Stomach (tissue), 9 donors: ENCODE results near the gene RASA3. TPM values are rescaled to one million over a fixed set of nuclear protein-coding genes. Genes with fewer than 3 reads are reported as not detected.
A peak's percentile ranks its signal among the peaks of the same experiment; 100 is the strongest.

ENCODE experiments used
- DNase-seq, 2 donors: peaks; one replicate each; pipeline versions ENCODE4 v3.0.0 to v3.0.0-alpha.2; 2013 to 2019
- H3K27ac ChIP-seq, 5 donors: fragments of 200-600 bp in 4 of 5; sonication (generic) in 4 of 5; one replicate each; pipeline ENCODE4 v1.5.1; 2013 to 2019; ENCODE audit warnings: mild to moderate bottlenecking in 1 of 5, moderate library complexity in 1 of 5
- H3K27me3 ChIP-seq, 3 donors: fragments of 200-600 bp; sonication (generic); one replicate each; pipeline ENCODE4 v1.5.1; 2017 to 2019; ENCODE audit warnings: mixed run types in 1 of 3
- H3K36me3 ChIP-seq, 4 donors: fragments of 200-600 bp; sonication (generic); 1 replicate in 3 of 4; 2 replicates in 1 of 4; pipeline ENCODE4 v1.5.1; 2016 to 2019
- H3K4me1 ChIP-seq, 4 donors: fragments of 200-600 bp; sonication (generic); one replicate each; pipeline ENCODE4 v1.5.1; 2016 to 2019
- H3K4me3 ChIP-seq, 4 donors: fragments of 200-600 bp; sonication (generic) in 3 of 4; one replicate each; pipeline ENCODE4 v1.5.1; 2016 to 2019; ENCODE audit warnings: mild to moderate bottlenecking in 1 of 4
- H3K9me3 ChIP-seq, 4 donors: fragments of 200-600 bp; sonication (generic); one replicate each; pipeline ENCODE4 v1.5.1; 2016 to 2019
- EP300 ChIP-seq: sonication (generic); formaldehyde crosslinking; IDR thresholded peaks from one replicate; pipeline ENCODE4 v1.6.1; 2017; ENCODE audit warnings: antibody characterized with exemption
- POLR2A ChIP-seq, 4 donors: fragments of 450-650 bp; IDR thresholded peaks; one replicate each; pipeline ENCODE4 v1.6.1; 2016; ENCODE audit warnings: antibody characterized with exemption in 4 of 4, control low read depth in 2 of 4, mild to moderate bottlenecking in 1 of 4, moderate library complexity in 1 of 4
- POLR2AphosphoS5 ChIP-seq, 3 donors: sonication (generic); formaldehyde crosslinking; IDR thresholded peaks; one replicate each; pipeline ENCODE4 v1.6.1; 2016; ENCODE audit warnings: antibody characterized with exemption in 3 of 3
- WGBS, 5 donors: extraction: QIAGEN DNeasy Blood & Tissue Kit in 3 of 5; methylation state at CpG; one replicate each; pipeline versions ENCODE4 v1.1.5 to v1.1.7; 2013 to 2018; 5-methylcytosine and 5-hydroxymethylcytosine counted together
- intact Hi-C: fragments of 100-400 bp; cut with DNase I; formaldehyde crosslinking; loops from one replicate; pipeline ENCODE4 v1.15.1; 2023; ENCODE audit warnings: low total_unique reads
- polyA plus RNA-seq, 3 donors: library from polyadenylated mRNA; stranded (reverse); fragments of 200-250 nt; gene quantifications; one replicate each; pipeline ENCODE4 v1.2.3, GENCODE V29; 2013
- total RNA-seq, 5 donors: library from RNA; depleted of rRNA; stranded (reverse); fragments of >200 nt; gene quantifications; one replicate each; pipeline versions ENCODE4 v1.1.0 to v1.2.3, GENCODE V29; 2014 to 2016
- TF ChIP-seq, protein P1 (sequence below), 7 experiments: fragments of 450-650 bp in 4 of 7; fragments of 200-600 bp in 3 of 7; sonication (generic) in 3 of 7; IDR thresholded peaks; one replicate each; pipeline ENCODE4 v1.5.1; 2016 to 2019; ENCODE audit warnings: antibody characterized with exemption in 7 of 7, control low read depth in 2 of 7, mild to moderate bottlenecking in 1 of 7
- donor health status: healthy with polysubstance abuse.
- donor health status: Bipolar disorder and iron deficiency.
- donor health status: healthy.

RASA3 gene
- total and polyA plus RNA-seq, 8 donors, result 3.7 to 22.3 (median 7.9) TPM

DNA sequence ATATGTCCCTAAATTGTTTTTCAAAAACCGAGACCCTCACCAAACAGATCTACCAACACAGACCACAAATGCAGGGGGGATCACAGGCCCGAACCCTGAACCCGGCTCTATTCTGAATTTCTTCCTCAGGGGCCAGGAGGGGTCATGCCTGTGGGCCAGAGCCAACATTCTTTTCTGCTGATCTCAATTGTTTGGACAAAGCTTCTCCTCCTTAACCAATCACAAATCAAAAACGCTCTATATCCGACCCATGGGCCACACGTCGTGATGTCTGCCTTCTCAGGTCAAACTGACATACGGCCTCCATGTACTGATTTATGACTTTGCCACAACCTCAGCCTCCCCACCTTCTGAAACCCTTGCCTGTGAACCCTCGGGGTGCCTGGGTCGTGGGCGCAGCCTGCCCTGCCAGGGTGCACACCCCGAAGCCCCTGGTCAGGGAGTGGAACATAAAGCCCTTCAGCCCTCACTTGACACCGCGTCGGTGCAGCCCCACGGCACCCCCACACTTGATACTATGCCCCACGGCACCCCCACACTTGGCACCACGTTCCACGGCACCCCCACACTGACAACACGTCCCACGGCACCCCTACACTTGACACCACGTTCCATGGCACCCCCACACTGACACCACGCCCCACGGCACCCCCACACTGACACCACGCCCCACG lies 100.2 kb downstream of the RASA3 start:
- 65 to 76% (median 72%) methylated on average over 22 to 26 of the region's 26 CpGs for WGBS, 5 donors
- DNase-seq, result peak in 1 of 2 donors; percentile 76
- Histone ChIP-seq H3K27ac (peak overlapping the region in 3 of 5 donors; percentile 25 to 71 (median 53)), H3K27me3 (no peaks in the 10 kb centered on the region), H3K4me3 (no peak overlapping the region), H3K36me3 (peaks cover 0 to 3% (median 0%) of the 10 kb centered on the region in 4 donors), H3K4me1 (peaks cover 19 to 57% (median 35%) of the 10 kb centered on the region in 4 donors), H3K9me3 (no peaks in the 10 kb centered on the region)
- intact Hi-C loops, result no loop called here
- TF ChIP-seq, protein P1, sequence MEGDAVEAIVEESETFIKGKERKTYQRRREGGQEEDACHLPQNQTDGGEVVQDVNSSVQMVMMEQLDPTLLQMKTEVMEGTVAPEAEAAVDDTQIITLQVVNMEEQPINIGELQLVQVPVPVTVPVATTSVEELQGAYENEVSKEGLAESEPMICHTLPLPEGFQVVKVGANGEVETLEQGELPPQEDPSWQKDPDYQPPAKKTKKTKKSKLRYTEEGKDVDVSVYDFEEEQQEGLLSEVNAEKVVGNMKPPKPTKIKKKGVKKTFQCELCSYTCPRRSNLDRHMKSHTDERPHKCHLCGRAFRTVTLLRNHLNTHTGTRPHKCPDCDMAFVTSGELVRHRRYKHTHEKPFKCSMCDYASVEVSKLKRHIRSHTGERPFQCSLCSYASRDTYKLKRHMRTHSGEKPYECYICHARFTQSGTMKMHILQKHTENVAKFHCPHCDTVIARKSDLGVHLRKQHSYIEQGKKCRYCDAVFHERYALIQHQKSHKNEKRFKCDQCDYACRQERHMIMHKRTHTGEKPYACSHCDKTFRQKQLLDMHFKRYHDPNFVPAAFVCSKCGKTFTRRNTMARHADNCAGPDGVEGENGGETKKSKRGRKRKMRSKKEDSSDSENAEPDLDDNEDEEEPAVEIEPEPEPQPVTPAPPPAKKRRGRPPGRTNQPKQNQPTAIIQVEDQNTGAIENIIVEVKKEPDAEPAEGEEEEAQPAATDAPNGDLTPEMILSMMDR (IDR thresholded peaks at IDR 0.05), result no peak
- TF ChIP-seq EP300 (no peak), POLR2A (IDR thresholded peaks at IDR 0.05) (no peak), POLR2AphosphoS5 (IDR thresholded peaks at IDR 0.05) (no peak)

DNA sequence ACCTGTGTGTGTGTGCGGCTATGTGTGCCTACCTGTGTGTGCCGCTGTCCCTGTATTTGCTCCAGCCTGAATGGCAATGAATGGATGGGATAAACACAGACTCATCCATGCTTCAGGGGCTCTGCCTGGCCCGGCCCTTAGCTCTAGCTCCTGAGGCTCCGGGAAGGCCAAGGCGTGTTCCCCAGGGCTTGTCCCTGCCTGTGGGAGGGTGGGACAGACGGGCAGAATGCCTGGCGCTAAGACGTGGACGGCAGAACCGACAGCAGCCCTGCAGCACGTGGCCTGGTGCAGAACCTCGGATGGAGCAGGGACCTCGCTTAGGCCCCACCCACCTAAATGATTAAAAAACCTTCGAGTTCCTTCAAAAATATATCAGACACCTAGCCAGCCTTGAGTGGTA lies 100.8 kb downstream of the RASA3 start:
- Histone ChIP-seq H3K27ac (peak overlapping the region in 3 of 5 donors; percentile 25 to 71 (median 53)), H3K9me3 (no peaks in the 10 kb centered on the region), H3K4me3 (no peak overlapping the region), H3K4me1 (peaks cover 22 to 59% (median 41%) of the 10 kb centered on the region in 4 donors), H3K36me3 (peaks cover 0 to 4% (median 0%) of the 10 kb centered on the region in 4 donors), H3K27me3 (no peaks in the 10 kb centered on the region)
- WGBS, 5 donors, result 60 to 73% (median 72%) methylated on average over 14 of the region's 14 CpGs
- DNase-seq, result no peak
- intact Hi-C loops, result no loop called here
- TF ChIP-seq POLR2A (IDR thresholded peaks at IDR 0.05) (no peak), EP300 (no peak), POLR2AphosphoS5 (IDR thresholded peaks at IDR 0.05) (no peak)
- TF ChIP-seq, protein P1 (IDR thresholded peaks at IDR 0.05), result no peak

DNA sequence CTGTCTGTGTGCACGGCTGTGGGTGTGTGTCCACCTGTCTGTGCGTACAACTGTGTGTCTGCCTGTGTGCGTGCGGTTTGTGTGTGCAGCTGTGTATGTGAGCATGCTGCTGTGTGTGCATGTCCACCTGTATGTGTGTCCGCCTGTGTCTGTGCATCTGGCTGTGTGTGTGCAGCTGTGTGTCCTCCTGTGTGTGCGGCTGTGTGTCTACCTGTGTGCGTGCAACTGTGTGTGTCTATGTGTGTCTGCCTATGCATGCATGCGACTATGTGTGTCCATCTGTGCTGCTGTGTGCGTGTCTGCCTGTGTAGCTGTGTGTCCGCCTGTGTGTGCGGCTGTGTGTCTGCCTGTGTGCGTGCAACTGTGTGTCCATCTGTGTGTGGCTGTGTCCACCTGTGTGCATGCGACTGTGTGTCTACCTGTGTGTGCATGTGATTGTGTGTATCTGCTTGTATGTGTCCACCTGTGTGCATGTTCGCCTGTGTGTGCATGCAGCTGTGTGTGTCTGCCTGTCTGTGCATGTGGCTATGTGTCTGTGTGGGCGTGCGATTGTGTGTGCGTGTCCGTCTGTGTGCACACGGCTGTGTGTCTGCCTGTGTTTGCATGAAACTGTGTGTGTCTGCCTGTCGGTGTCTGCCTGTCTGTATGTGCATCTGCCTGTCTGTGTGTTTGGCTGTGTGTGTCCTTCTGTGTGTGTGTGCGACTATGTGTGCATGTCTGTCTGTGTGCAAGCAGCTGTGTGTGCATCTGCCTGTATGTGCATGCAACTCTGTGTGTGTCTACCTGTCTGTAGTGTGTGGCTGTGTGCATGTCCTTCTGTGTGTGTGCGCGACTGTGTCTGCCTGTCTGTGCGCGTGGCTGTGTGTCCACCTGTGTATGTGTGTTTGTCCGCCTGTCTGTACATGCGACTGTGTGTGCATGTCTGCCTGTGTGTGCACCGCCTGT lies 101.5 kb downstream of the RASA3 start:
- Histone ChIP-seq H3K36me3 (peaks cover 0 to 10% (median 1%) of the 10 kb centered on the region in 4 donors), H3K4me3 (no peak overlapping the region), H3K9me3 (no peaks in the 10 kb centered on the region), H3K4me1 (peaks cover 28 to 59% (median 45%) of the 10 kb centered on the region in 4 donors), H3K27ac (no peak overlapping the region), H3K27me3 (no peaks in the 10 kb centered on the region)
- no peak for TF ChIP-seq POLR2AphosphoS5 (IDR thresholded peaks at IDR 0.05)
- 92 to 97% (median 95%) methylated on average over 23 to 28 of the region's 28 CpGs for WGBS, 5 donors
- DNase-seq, result no peak
- intact Hi-C loops, result no loop called here

DNA sequence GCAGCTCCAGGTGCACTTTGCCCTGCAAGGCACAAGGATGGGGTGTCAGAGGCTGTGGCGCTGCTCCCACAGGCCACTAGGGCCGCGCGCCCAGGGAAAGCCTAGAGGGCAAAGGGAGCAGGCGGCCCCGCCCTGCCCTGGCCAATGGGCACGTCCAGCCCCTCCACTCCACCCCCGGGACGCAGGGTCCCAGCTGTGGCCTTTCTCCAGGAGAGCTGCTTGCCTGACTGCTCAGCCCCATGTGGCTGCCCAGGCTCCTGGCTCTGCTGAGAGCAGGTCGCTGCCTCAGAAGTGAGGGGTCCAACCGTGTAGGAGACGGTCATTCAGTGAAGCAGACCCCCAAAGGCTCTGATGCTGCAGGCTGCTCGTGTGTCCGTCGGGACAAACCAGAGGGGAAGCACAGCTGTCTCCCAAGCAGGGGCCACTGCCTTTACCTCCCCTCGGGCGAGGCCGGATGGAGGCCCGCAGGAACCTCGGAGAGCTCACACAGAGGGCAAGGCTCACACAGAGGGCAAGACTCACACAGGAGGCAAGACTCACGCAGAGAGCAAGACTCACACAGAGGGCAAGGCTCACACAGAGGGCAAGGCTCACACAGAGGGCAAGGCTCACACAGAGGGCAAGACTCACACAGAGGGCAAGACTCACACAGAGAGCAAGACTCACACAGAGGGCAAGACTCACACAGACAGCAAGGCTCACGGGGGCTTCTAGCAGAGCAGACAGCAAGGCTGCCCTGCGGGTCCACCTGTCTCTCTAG lies 102.4 kb downstream of the RASA3 start:
- WGBS, 5 donors, result 75 to 86% (median 79%) methylated on average over 19 to 23 of the region's 23 CpGs
- Histone ChIP-seq H3K27ac (no peak overlapping the region), H3K36me3 (peaks cover 0 to 10% (median 3%) of the 10 kb centered on the region in 4 donors), H3K4me1 (peaks cover 21 to 59% (median 50%) of the 10 kb centered on the region in 4 donors), H3K9me3 (no peaks in the 10 kb centered on the region), H3K4me3 (no peak overlapping the region), H3K27me3 (no peaks in the 10 kb centered on the region)
- TF ChIP-seq, protein P1 (IDR thresholded peaks at IDR 0.05), result no peak
- TF ChIP-seq POLR2AphosphoS5 (IDR thresholded peaks at IDR 0.05), result no peak
- intact Hi-C loops, result no loop called here
- no peak for DNase-seq
